HL-60/S4 treated with retinoic acid at 250 ng/mL for 4 days and 3 days (cell line): ENCODE results near the gene TAF4.
"Not testable (repeated sequence)": the region's sequence is repeated elsewhere in the genome, so short reads cannot be mapped to it uniquely, and the experiment has no call there.

ENCODE experiments used
- in situ Hi-C: fragments of 300-500 bp; cut with MboI; formaldehyde crosslinking; loops from 2 replicates; pipeline ENCODE4 v1.7.0; 2022; ENCODE audit warnings: low sequenced_read_pairs

TAF4 gene

DNA sequence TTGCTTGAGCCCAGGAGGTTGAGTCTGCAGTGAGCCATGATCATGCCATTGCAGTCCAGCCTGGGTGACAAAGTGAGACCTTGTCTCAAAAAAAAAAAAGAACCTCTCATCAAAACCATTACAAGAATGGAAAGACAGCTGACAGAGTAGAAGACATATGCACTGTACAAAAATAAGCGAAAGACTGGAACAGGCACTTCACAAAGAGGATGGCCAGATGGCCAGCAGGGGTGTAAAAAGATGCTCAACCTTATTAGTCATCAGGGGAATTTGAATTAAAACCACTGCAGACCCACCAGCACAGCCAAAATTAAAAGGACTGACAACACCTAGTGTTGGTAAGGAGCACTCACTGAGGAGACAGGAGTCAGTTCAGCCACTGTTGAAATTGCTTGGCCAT, 13.5 kb upstream of the TAF4 start:
- in situ Hi-C loops = no loop called here

DNA sequence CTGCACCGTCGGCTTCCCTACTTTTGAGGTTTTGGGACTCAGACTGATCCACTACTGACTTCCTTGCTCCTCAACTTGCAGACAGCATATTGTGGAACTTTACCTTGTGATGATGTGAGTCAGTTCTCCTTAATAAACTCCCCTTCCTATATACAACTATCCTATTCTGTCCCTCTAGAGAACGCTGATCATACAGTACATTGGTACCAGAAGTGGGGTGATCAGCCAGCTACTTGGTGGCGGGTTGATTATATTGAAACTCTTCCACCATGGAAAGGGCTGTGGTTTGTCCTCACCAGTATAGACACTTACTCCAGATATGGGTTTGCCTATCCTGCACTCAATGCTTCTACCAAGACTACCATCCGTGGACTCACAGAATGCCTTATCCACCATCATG, 7.6 kb upstream of the TAF4 start:
- in situ Hi-C loops = no loop called here

GRCh38 chr20:62071669-62072430, 6.2 kb upstream of the TAF4 start:
- in situ Hi-C loops = not testable (repeated sequence)

DNA sequence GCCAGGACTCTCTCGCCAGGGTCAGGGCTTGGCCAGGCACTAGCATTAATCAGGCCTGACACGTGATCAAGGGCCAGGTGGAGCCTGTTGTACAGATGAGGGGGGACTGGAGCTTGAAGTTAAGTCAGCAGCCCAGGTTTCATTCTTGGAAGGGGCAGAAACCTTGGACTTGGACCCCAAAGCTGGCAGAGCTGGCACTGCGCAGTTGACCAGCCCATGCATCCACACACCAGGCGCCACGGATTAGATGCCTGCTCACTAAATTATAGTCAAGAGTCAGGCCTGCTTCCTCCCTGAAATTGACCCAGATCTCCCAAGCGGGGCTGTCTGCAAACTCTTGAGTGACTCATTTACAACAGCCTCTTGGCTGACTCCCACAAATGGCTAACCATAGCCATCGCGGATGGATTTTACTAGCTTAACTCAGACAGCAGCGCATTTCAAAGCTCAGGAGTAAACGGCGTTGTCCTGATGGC, 4.1 kb upstream of the TAF4 start:
- in situ Hi-C loops = no loop called here

DNA sequence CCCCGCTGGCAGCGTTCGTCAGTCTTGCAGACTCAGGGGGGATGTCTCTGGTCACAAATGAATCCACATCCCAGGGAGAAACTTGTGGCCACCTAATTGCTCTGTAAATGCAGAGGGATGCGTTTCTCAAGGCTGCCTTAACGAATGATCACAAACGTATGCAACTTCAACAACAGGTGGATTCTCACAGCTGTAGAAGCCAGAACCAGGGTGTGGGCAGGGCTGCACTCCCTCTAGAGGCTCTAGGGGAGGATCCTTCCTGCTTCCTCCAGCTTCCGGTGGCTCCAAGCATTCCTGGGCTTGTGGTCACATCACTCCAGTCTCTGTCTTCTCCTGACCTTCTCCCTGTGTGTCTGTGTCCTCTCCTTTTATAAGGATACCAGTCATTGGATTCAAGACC, 3.3 kb upstream of the TAF4 start:
- in situ Hi-C loops = no loop called here

- in situ Hi-C loops = no loop called here
These were observed 2.0 kb upstream of the TAF4 start for GRCh38 chr20:62067547-62068260.

DNA sequence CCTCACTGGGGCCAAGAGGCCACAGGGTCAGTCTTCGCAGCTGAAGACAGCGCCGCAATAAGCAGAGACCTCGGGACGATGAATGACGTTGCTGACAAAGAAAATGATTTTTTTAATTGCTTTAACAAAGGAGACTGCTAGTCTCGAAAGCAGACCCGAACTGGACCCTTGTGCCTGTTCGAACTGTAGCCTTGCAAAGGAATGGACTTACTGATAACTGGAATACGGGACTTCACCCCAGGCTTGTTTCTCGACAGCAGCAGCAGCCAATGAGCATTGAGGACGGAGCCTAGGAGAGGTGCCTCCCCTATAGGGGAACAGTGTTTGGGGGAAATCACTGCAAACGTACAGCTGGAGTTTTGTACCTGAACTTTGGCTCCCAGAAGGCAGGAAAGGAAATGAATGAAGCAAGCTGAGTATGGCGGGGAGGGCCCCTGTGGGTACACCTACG, 1.3 kb upstream of the TAF4 start:
- in situ Hi-C loops = no loop called here

GRCh38 chr20:62066339-62066982, 780 bp upstream of the TAF4 start:
- in situ Hi-C loops = no loop called here

DNA sequence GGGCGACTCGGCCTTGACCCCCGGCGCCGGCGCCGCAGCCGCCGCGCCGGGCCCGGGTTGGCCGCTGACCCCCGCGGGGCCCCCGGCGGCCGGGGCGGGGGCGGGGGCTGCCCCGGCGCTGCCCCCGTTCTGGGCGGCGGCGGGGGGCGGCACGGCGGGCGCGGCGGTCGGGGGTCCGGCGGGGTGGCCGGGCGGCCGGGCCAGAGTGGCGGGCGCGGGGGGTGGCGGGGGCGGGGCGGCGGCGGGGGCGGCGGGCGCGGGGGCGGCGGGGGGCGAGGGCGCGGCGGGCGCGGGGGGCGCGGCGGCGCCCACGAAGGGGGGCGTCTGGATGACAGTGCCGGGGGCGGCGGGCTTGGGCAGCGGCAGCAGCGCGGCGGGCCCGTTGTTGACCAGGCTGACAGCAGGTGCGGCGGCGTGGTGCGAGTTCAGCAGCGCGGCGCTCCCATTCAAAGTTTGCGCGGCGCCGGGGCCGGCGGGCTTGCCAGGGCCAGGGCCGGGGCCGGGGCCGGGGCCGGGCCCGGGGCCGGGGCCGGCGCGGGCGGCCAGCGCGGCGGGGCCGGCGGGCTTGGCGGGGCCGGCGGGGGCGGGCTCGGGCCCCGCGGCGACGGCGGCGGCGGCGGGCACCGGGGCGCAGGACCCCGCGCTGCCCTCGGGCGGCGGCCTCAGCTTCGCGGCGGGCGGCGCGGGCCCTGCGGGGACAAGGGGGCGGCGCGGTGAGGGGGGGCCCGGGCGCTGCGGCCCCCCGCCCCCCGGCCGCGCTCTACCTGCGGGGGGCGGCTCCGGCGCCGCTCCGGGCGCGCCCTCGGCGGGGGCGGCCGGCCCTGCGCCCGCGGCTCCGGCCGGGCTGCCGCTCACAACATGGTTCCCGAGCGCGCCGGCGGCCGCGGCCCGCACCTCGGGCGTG, 659 bp downstream of the TAF4 start:
- in situ Hi-C loops = no loop called here

- in situ Hi-C loops = no loop called here
These were observed 1.5 kb downstream of the TAF4 start for GRCh38 chr20:62063981-62064769.

DNA sequence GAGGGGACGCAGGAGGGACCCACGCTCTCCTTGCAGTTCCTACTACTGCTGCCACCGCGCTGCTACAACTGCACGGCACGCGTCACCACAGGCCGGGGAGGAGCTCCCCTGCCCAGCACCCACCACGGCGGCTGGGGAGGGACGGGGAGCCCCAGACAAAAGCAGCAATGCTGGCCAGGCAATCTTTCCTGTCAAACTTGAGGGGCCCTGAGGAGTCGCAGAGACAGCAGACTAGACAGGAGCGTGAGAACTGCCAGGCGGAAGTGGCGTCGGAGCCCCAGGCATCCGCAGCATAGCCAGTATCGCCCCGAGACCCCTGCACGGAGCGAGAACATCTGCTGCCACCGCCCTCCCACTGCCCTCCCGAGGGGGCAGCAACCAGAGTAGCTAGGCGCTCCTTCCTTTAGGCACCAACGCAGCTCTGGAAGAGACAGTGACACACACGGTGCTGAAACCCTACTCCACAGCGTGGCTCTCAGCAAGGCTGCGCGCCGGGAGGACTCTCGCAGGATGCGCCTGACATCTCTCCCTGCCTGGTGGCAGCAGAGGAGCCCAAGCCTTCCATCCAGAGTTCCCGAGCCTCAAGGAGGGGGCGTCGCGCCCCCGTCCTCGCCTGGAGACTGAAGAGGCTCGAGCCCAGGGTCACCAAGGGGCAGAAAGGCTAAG, 2.2 kb downstream of the TAF4 start:
- in situ Hi-C loops = no loop called here

- in situ Hi-C loops = no loop called here
These were observed 2.9 kb downstream of the TAF4 start for GRCh38 chr20:62062661-62063314.

DNA sequence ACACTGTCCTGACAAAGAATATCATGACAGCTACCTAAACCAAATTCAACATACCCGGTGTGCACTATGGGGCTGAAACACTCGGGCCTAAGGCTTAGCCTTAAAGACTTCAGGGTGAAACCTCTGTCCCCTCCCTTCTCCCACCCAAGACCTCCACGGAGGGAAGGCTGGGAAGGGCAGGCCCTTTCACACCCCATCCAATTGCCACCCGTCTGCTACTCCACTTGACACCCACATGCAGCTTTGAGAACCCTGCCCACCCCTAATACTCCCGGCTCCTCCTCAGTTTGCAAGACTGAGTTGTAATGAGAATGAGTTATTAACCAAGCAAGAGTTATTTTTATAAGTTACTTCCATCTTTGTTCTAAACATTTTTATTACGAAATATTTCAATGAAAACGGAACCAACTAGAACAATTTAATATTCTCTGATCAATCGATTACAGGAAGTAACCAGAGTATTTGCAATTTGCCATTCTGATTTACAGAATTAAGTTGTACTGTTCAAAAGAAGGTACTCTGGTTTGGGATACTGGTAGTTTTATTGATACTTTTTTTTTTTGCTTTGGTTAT, 3.7 kb downstream of the TAF4 start:
- in situ Hi-C loops = no loop called here

DNA sequence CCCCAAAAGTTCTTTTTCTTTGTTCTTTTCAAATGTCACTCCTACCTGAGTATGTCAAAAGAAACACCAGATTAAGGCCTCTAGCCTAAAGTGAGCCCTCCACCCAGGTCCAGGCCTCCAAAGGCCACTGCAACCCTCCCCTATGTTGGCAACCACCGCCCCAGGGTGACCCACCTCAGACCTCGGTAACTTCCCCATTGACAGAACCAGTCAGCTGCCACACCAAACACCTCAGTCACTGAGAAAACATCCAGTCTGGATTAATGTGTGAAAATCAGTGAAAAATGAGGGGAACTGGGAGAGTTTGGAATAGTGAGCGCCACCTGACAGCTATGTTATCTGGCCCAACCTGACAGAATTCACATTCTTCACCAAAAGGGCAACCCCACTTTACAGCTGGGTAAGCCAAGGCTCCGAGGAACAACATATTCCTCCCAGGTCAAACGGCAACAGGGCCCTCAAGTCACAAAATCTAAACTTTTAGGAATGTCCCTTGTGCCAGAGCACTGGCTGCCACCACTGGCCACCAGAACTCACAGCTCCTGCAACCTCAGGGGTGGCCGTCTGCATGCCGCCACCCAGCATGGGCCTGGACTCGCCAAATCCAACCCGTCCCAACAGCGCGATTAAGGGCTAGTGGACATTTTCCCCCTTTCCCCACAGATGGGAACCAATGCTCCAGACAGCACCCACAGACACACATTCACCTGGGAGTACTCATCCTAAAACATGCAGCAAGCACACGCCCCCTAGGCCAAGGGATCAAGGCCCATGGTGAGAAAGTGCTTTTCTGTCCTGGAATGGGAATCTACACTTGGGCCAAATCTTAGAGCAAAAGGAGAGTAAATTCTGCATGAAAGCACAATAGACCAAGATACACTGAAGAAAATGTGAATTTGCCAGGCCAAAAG, 4.8 kb downstream of the TAF4 start:
- in situ Hi-C loops = no loop called here

DNA sequence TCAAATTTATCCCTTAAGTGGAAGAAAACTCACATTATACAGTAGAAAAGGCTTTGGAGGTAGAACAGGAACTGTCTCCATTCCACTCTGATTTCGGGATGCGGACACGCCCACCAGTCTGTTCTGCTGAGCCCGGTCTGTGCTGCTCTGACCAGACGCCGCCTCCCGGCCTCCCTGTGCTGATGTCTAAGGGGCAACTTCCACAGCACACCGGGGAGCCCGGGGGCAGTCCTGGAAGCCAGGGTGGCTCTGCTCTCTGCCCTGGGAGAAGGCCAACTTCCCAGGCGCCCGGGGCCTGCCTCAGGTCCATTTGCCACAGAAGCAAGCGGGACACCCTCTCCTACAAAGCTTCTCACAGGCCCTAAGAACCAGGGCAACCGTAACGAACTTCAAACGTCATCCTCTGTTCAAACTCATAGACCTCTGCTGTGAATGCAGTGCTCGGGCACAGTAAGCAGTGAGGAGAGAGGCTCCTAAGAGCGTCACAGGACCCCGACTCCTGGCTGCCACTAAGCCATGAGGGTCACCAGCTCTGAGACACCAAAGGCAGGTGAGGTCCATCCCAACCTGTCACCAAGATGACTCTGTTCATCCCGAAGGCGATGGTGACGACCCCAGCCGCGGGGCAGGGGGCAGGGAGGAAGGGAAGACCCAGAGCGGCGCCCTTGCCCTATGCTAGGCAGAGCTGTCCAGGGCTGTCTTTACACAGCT, 5.6 kb downstream of the TAF4 start:
- in situ Hi-C loops = no loop called here

GRCh38 chr20:62059401-62059800, 6.3 kb downstream of the TAF4 start:
- in situ Hi-C loops = no loop called here

DNA sequence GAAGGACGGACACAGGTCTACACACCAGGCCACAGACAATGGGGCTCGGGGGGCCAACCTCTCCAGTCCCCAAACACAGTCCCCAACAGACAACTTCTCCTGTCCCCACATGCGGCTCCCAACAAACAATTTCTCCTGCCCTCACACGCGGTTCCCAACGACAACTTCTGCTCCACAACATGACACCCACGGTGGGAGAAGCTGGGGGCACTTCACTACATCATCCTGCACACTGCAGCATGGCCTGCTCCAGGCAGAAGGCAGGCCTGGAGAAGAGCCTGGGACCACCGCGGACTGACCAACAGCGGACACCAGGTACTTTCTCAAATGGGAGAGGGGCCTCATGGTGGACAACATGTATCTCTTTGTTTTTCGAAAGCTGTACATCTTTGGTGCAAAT, 6.7 kb downstream of the TAF4 start:
- in situ Hi-C loops = no loop called here
